WTC11 (cell line): ENCODE measurements around the gene ADRA2C.

ENCODE experiments used
- CTCF ChIP-seq: fragments of 200-600 bp; IDR thresholded peaks from 2 replicates; pipeline ENCODE4 v1.8.0; 2022; ENCODE audit warnings: antibody characterized with exemption
- ESRRA ChIP-seq: sonication (generic); formaldehyde crosslinking; IDR thresholded peaks from 2 replicates; pipeline ENCODE4 v1.8.1; 2022; ENCODE audit warnings: mild to moderate bottlenecking, missing genetic modification reagents, borderline replicate concordance
- FOXP1 ChIP-seq: sonication (generic); formaldehyde crosslinking; IDR thresholded peaks from 2 replicates; pipeline ENCODE4 v1.8.0; 2022; ENCODE audit warnings: missing genetic modification reagents, mild to moderate bottlenecking, moderate library complexity, borderline replicate concordance
- ZNF121 ChIP-seq: sonication (generic); formaldehyde crosslinking; IDR thresholded peaks from 2 replicates; pipeline ENCODE4 v1.8.0; 2023; ENCODE audit warnings: missing genetic modification reagents

- TF ChIP-seq FOXP1 (no peak), ZNF121 (CRISPR knock-in tag) (no peak), CTCF (no peak), ESRRA (CRISPR knock-in tag) (no peak)
These were observed 19.2 kb upstream of the ADRA2C start for GRCh38 chr4:3746701-3747580.
